Activated T-cell treated with anti-CD3 and anti-CD28 coated beads, Interleukin-2, amount 50 U/mL, for 48 hours (primary cell): ENCODE measurements around the gene ZC3HAV1L.
"Not testable (repeated sequence)": the region's sequence is repeated elsewhere in the genome, so short reads cannot be mapped to it uniquely, and the experiment has no call there.

Source experiments
- DNase-seq, 2 experiments: peaks; one replicate each; pipeline ENCODE4 v3.0.0-alpha.2; 2020

Gene ZC3HAV1L

DNA sequence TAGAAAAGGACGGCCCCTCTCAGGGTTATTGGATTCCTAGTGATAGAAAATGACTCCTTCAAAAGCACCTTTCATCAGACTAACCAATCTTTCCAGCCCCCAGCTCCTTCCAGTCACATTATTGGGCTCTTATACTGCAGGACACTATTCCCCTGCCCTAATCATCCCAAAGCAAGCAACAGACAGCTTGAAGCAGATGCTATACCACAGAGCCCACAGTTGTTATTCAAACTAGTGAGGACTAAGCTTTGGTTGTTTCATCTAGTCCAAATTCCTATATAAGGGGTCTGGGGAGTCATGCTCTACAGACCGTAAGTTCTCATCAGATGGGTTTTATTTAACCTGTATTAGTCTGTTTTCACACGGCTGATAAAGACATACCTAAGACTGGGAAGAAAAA lies 24.5 kb downstream of the ZC3HAV1L start:
- DNase-seq, result no peak

DNA sequence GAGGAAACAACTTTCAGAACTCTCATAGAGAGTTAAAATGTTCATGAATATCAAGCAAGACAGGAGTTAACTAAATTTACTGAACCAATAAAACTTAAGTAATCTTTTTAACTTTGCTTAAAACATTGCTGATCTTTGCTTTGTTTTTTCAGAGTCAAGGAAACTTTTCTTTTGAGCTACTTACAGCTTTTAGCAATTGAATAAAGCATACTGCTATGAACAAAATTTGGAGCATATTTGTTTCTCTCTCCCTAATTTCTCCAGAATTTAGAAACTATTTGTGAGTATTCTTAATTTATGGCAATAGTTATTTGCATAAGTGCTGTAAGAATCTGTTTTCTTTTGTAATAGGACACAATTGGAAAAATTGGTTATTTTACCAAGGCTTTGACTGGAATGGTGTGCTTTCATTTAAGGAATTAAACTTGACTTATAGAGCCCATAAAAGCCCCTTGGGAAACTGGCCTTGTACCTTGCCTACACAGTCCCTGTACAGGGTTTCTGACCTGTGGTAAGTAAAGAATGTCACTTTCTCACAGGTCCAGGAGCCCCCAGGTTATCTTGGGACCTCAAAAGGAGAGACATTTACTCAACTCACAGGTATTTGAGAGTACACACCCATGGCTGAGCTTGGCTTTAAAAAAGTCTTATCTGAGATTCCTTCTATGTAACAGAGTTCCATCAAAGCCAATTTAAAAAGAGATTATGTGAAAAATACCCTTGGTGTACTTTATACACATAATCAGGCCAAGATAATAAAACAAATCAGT lies 31.3 kb downstream of the ZC3HAV1L start:
- no peak for DNase-seq

DNA sequence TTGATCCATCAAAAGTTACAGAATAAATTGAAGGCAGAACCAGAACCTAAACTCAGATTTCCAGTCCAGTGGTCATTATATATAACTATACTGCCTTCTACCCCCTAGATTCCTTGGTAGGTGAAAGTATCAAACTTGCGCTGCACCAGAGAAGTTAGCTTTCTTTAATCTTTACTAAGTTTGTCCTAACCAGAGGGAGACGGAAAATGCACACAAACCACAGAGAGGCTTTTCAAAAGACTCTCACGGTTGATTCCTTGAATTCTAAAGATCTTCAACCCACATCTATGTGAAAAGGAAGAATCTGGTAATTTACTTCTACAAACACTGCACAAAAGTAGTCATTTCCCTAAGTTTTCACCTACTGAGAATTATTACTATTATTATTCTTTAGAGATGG lies 36.4 kb downstream of the ZC3HAV1L start:
- DNase-seq, result no peak

DNA sequence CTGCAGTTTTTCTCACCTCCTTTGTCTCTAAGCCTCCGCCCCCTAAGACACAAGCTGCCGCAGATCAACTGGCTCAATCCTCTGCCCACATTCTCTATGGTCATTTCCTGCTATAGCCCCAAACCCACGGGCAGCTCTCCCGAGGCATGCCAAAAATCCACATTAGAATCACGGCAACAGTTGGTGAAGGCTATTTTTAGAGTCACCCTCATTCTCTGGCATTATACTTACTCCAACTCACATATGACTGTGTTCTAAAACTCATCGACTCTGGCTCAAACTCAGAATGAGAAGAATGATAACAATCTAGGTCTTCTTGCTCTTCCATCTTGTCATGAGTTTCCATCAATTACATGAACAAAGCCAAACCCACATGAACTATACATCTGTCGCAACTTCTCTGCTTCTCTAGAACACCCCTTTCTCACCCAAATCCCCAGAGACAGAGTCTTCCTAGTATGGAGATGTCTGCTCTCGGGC lies 43.8 kb downstream of the ZC3HAV1L start:
- DNase-seq, result no peak

DNA sequence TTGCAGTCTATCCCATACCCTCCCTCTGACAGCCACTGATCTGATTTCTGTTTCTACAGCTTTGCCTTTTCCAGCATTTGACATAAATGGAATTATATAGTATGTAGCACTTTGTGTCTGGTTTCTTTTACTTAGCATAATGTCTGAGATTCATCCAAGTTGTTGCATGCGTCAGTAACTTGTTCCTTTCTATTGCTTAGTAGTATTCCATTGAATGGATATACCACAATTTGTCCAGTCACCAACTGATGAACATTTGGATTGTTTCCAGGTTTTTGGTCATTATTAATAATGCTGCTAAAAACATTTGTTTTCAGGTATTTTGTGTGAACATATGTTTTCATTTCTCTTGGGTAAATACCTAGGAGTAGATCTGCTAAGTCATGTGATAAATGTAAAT lies 48.2 kb downstream of the ZC3HAV1L start:
- DNase-seq, result no peak

DNA sequence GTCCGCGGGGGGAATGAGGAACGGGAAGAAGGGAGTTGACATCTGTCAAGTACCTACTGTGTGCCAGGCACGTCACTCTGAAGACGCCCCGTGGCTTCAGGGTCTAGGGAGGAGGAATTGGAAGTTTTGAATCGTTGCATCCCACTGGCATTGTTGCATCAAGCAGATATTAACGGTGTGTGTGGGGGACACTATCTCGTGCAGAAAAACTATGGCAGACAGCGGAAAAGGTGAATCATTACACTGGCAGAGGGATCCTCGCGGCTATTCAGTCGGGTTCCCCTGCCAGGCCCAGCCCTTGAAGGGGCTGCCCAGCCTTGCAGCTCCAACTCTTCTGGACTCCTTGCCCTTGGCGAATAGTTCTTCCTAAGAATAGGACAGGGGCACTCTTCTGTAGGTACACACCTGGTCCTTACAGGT lies 53.6 kb downstream of the ZC3HAV1L start:
- DNase-seq, result no peak

DNA sequence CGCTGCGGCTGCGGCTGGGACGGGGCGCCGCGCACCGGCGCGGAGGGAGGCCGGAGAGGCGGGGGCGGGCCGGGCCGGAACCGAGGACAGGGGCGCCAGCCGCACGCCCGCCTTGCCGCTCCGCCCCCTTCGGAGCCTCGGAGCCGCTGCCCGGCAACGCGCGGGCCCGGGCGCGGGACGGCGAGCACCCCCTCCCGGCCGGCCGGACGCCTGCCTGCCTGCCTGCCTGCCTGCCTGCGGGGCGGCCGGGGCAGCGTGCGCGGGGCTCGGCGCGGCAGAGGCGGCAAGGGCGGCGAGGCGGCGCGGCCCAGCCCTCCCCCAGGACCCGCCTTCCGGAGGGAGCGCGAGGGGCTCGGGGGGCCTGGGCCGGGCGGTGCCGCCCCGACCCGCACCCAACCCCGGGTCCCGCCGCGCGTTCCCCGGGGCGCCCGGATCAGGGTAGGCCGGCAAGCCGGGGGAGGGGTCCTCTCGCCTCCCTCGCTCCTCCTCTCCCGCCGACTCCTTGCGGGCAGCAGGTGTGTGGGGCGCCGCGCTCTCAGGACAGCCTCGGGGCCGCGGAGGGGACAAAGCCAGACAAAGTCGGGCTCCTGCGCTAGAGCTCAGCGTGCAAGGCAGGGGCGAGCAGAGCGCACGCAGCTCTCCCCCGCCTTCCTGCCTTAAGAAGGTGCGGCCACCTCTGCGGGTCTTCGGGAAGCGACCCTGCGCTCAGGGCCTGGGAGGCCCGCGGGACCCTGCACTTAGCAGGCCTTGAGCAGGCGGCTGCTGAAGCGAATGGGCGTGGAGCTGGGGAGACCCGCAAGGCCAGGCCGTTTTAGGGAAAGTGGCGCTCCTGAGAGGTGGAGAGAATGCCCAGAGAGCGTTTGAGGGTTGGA lies 54.3 kb downstream of the ZC3HAV1L start, which contains the start of gene KIAA1549:
Gene KIAA1549 (minus strand): TSS at position 58 of the 872 bp plus-strand sequence. CDS start 120 bp downstream, outside the sequence.
- DNase-seq, result peak; percentile 58 to 75

DNA sequence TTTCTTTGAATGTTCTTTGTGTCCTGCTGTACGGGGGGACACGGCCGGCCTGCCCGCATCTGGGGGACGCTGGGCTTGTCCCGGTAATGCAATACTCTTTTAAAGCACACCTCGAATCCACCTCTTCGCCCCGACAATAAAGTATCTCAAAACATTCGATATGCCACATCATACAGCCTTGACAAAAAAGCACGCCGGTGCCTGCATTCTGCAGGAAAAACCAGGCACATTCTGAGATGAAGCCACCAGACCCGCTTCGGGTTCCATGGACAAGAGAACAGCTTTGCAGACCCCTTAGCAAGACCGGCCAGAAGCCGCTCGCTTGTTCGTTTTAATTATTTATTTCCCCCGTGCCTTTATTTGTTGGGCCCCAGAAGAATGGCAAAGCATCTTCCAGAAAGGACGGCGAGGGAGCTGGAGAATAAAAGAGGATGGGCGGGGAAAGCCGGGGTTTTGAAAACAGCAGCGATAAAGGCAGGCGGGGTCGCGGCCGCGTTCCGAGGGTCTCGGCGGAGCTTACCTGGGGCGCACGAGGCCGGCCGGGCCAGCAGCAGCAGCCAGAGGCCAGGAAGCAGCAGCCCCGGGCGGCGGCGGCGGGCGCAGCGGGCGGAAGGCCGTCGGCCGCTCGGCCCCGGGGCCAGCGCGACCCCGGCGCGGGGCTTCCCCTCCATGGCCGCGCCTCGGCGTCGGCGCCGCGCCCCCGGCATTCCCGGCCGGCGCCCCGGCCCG lies 55.1 kb downstream of the ZC3HAV1L start:
- DNase-seq, result peak; percentile 31 to 43

DNA sequence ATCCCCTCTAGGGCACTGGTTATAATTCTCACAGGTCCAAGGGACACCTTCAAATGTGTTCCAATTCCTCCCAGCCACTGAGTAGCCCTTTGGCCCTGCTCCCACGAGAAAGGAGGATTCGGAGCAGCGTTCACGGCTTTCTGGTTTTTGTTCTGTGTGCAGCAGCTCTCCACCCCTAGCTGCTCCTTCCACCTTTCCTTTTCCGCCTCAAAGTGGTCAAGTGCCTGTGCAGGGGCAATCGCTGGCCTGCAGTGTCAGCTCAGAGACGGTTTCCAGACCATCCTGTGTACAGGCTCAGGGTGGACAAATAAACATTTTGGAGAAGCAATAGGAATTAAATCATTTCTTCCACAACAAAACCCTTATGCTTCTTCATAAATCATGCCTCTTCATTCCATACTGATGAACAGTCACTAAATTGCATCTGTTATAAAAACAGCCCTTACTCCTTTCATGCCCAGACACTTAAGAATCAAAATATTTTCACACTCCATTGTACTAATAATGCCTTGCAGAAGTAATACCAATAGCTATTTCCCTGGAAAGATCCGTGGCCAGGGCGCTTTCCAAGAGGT lies 55.8 kb downstream of the ZC3HAV1L start:
- no peak for DNase-seq

DNA sequence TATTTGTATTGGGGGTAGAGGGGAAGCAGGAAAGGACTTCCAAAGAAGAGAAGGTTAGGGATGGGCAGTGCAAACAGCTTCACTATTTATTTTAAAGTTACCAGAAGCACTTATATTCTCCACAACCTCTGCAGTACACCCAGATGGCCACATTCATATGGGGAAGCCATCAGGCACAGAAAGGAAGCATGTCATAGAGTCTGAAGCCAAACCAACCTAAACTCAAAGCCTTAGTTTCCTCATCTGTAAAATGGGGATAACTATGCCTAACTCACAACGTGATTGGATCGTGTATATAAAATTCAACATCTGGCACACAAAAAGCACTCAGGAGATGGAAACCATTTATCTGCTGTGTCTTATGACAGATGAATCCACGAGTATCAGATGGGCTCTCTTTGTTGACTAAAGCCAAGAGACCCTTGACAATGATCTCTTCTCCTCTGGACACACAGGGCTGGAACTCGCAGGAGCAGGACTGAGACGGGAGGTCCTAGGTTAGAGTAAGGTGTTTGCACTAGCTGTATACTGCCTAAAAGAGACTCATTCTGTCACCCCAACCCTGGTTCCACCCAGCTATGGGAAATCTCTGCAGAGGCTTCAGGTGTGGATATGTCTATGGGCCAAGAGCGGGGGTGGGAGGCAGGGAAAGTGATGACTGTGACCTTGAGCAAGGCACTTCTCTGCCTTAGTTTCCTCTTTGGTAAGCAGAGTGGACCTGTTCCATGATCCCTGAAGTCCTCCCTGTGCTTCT lies 56.4 kb downstream of the ZC3HAV1L start:
- no peak for DNase-seq

DNA sequence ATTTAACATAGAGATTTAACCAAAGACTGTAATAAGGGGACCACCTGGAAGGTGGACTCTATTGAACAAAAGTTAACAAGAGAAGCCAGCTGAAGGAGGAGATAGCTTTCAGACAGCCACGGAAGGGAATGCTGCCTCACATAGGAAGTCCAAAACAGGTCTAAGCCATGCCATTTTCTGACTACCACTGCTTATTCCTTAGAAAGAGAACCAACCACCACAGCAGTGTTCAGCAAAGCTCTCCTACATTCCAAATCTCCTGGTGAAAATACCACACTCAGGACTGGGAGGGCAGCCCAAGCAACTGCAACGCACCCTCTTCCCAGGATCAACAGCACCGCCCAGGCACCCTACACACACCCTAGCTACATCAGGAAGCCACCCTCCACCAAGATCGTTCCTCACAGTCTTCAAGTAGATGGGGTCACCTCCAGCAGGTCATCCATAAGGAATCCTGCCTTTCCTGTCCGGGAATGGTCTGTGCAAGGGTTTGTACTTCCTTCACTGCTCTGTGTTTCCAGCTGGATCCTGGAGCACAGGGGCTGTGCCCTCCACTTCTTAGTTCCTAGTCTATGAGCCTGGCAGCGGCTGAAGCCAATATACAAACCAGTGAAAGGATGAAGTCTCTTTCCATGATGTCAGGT lies 57.2 kb downstream of the ZC3HAV1L start:
- DNase-seq, result no peak

DNA sequence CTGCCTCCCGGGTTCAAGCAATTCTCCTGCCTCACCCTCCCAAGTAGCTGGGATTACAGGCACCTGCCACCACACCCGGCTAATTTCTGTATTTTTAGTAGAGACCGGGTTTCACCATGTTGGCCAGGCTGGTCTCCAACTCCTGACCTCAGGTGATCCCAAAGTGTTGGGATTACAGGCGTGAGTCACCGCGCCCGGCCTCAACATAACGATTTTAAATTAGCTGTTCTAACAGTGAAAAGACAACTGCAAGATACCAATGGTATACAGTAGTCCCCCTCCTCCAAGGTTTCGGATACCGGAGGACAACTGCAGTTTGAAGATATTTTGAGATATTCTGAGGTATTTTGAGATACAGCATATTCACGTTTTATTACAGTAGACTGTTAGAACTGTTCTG lies 59.7 kb downstream of the ZC3HAV1L start:
- not testable (repeated sequence) for DNase-seq
